ENCODE data around the gene IL10RA. TPM values are rescaled to one million over a fixed set of nuclear protein-coding genes. Genes with fewer than 3 reads are reported as not detected.

Gene IL10RA
- total RNA-seq, 4 donors from 2014 or later: 0.73 to 5.5 (median 2.2) TPM

- no peaks in the 10 kb centered on the region for H3K36me3 ChIP-seq
- in situ Hi-C loops (cut with MboI; ENCODE audit: low sequenced_read_pairs in 4 of 4) (loop anchor here in 2 of 4 donors (5.0 to 10.0 kb wide), 4 partner anchors 95 to 517 kb away; no protein-coding TSS in a partner anchor), intact Hi-C loops (cut with DNase I; ENCODE audit: low total_unique reads) (loop anchor here (10.0 kb wide), 2 partner anchors 113 to 517 kb away; no protein-coding TSS in a partner anchor)
- H3K4me1 ChIP-seq: peaks cover 0 to 2% of the 10 kb centered on the region in 2 donors
- H3K27me3 ChIP-seq: no peaks in the 10 kb centered on the region
- peaks cover 0 to 6% (median 0%) of the 10 kb centered on the region in 3 donors for H3K9me3 ChIP-seq
- TF ChIP-seq, protein P1, sequence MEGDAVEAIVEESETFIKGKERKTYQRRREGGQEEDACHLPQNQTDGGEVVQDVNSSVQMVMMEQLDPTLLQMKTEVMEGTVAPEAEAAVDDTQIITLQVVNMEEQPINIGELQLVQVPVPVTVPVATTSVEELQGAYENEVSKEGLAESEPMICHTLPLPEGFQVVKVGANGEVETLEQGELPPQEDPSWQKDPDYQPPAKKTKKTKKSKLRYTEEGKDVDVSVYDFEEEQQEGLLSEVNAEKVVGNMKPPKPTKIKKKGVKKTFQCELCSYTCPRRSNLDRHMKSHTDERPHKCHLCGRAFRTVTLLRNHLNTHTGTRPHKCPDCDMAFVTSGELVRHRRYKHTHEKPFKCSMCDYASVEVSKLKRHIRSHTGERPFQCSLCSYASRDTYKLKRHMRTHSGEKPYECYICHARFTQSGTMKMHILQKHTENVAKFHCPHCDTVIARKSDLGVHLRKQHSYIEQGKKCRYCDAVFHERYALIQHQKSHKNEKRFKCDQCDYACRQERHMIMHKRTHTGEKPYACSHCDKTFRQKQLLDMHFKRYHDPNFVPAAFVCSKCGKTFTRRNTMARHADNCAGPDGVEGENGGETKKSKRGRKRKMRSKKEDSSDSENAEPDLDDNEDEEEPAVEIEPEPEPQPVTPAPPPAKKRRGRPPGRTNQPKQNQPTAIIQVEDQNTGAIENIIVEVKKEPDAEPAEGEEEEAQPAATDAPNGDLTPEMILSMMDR (IDR thresholded peaks at IDR 0.05 in 4 of 5, conservative IDR thresholded peaks at IDR 0.05 in 1 of 5): no peak
- no peak for TF ChIP-seq POLR2A (IDR thresholded peaks at IDR 0.05)
- DNase-seq (no peak), ATAC-seq (no peak)
- no peak overlapping the region for H3K27ac ChIP-seq
- H3K4me3 ChIP-seq: no peak overlapping the region
These were observed 44.1 kb upstream of the IL10RA start for GRCh38 chr11:117941976-117942654.

DNA sequence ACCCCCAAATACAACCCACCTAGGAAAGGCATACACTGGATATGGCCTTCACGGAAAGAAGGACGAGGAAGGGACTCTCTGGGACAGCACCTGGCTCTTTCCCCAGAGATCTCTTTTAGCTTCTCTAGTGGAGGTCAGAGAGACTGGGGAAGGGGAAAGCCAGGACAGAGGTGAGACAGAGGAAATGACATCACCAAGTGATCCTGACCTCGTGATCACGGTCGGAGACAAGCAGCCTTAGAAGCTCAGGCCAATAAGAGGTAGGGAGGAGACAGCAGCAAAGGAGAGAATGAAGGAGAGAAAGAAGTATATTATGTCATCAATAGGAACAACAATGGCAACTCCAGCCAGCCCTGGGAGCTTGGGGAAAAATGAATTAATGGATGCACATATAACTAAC is 41.6 kb upstream of the IL10RA start:
- in situ Hi-C loops (cut with MboI; ENCODE audit: low sequenced_read_pairs in 4 of 4) (loop anchor here in 2 of 4 donors (5.0 to 10.0 kb wide), 4 partner anchors 97 to 520 kb away; no protein-coding TSS in a partner anchor), intact Hi-C loops (cut with DNase I; ENCODE audit: low total_unique reads) (loop anchor here (10.0 kb wide), 2 partner anchors 110 to 520 kb away; no protein-coding TSS in a partner anchor)
- Histone ChIP-seq H3K4me3 (no peak overlapping the region), H3K4me1 (peaks cover 0 to 2% of the 10 kb centered on the region in 2 donors), H3K27me3 (peaks cover 0 to 3% (median 0%) of the 10 kb centered on the region in 3 donors), H3K36me3 (no peaks in the 10 kb centered on the region), H3K9me3 (peaks cover 0 to 6% (median 0%) of the 10 kb centered on the region in 3 donors), H3K27ac (peak overlapping the region in 1 of 4 donors; percentile 20)
- no peak for ATAC-seq
- TF ChIP-seq, protein P1 (IDR thresholded peaks at IDR 0.05 in 4 of 5, conservative IDR thresholded peaks at IDR 0.05 in 1 of 5): no peak
- TF ChIP-seq POLR2A (IDR thresholded peaks at IDR 0.05): no peak
- DNase-seq: no peak

GRCh38 chr11:117945047-117945810 is 41.0 kb upstream of the IL10RA start:
- ATAC-seq (peak in 1 of 2 donors; percentile 59), DNase-seq (no peak)
- Histone ChIP-seq H3K9me3 (peaks cover 0 to 6% (median 0%) of the 10 kb centered on the region in 3 donors), H3K36me3 (no peaks in the 10 kb centered on the region), H3K27me3 (peaks cover 0 to 3% (median 0%) of the 10 kb centered on the region in 3 donors), H3K4me1 (peaks cover 0 to 2% of the 10 kb centered on the region in 2 donors), H3K27ac (peak overlapping the region in 3 of 4 donors; percentile 21 to 48 (median 22)), H3K4me3 (no peak overlapping the region)
- in situ Hi-C loops (cut with MboI; ENCODE audit: low sequenced_read_pairs in 4 of 4): loop anchor here (5.0 to 10.0 kb wide), 5 partner anchors 103 to 520 kb away; no protein-coding TSS in a partner anchor
- TF ChIP-seq POLR2A (IDR thresholded peaks at IDR 0.05): no peak
- TF ChIP-seq, protein P1 (IDR thresholded peaks at IDR 0.05 in 4 of 5, conservative IDR thresholded peaks at IDR 0.05 in 1 of 5): no peak
- intact Hi-C loops (cut with DNase I; ENCODE audit: low total_unique reads): loop anchor here (10.0 kb wide), 2 partner anchors 110 to 520 kb away; no protein-coding TSS in a partner anchor

DNA sequence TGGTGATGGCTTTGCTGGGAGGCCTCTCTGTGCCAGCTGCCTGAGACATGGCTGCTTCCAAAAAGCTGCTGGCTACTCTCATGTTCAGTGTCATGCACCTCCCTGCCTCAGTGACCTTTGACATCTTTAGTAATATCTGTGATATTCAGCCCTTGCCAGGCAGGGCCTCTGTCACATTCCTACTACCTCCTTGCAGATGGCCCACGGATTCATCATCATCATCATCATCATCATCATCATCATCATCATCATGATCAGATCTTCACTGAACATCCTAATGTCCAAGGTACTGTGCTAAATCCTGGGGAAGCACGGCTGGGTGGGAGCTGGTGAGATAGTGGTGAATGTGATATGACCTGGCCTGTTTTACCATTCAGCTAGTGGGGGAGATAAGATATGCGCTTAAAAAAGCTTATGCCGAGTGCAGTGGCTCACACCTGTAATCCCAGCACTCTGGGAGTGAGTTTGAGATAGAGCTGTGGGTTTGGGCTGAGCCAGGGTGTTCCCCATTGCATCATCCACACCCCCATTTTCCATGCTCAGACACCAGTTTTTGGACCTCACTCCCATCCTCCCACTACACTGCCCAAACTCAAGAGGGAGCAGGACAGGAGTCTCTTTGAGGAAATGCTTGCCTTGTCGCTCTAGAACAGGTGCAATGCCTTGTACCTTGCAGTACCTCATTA is 39.9 kb upstream of the IL10RA start:
- intact Hi-C loops (cut with DNase I; ENCODE audit: low total_unique reads): loop anchor here (10.0 kb wide), 2 partner anchors 109 to 521 kb away; no protein-coding TSS in a partner anchor
- Histone ChIP-seq H3K4me3 (no peak overlapping the region), H3K9me3 (peaks cover 0 to 6% (median 0%) of the 10 kb centered on the region in 3 donors), H3K27me3 (peaks cover 0 to 3% (median 0%) of the 10 kb centered on the region in 3 donors), H3K4me1 (peaks cover 0 to 2% of the 10 kb centered on the region in 2 donors), H3K27ac (no peak overlapping the region), H3K36me3 (no peaks in the 10 kb centered on the region)
- in situ Hi-C loops (cut with MboI; ENCODE audit: low sequenced_read_pairs in 4 of 4): loop anchor here (5.0 to 10.0 kb wide), 5 partner anchors 104 to 521 kb away; no protein-coding TSS in a partner anchor
- no peak for ATAC-seq
- no peak for DNase-seq
- TF ChIP-seq, protein P1 (IDR thresholded peaks at IDR 0.05 in 4 of 5, conservative IDR thresholded peaks at IDR 0.05 in 1 of 5): no peak
- TF ChIP-seq POLR2A (IDR thresholded peaks at IDR 0.05): no peak

All from gastrocnemius medialis (tissue), 4 donors.